IPS-NIHi7 (cell line): ENCODE results near the gene CASP7.
"Not testable (repeated sequence)": the region's sequence is repeated elsewhere in the genome, so short reads cannot be mapped to it uniquely, and the experiment has no call there.

Source experiments
- DNase-seq: peaks from one replicate; pipeline ENCODE4 v3.0.0; 2012; ENCODE audit warnings: mixed read lengths; ENCODE audit errors: extremely low spot score

CASP7 gene

DNA sequence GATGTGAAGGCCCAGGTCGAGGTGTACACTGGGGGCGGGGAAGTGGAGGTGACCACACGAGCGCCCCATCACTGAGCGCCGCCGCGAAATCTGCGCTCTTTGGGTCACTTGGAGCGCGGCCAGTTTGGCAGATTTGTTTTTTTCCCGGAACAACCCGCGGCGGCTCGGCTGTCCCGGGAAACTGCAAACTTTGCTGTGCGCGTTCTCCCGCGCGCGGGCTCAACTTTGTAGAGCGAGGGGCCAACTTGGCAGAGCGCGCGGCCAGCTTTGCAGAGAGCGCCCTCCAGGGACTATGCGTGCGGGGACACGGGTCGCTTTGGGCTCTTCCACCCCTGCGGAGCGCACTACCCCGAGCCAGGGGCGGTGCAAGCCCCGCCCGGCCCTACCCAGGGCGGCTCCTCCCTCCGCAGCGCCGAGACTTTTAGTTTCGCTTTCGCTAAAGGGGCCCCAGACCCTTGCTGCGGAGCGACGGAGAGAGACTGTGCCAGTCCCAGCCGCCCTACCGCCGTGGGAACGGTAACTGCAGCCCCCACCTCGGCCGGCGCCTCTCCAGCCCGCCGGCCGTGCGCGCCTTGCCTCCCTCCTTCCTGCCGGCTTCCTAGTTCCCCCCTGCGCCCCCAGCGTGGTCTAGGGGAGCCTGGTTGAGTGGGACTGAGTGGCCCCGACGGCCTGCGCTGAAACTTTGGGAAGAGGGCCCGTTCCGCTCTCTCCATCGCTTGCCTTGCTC is at the start of gene CASP7:
CASP7 (plus strand) TSS at position 450 of the 727 bp plus-strand sequence. CDS start 17,582 bp downstream, outside the sequence.
- peak; percentile 90 for DNase-seq

DNA sequence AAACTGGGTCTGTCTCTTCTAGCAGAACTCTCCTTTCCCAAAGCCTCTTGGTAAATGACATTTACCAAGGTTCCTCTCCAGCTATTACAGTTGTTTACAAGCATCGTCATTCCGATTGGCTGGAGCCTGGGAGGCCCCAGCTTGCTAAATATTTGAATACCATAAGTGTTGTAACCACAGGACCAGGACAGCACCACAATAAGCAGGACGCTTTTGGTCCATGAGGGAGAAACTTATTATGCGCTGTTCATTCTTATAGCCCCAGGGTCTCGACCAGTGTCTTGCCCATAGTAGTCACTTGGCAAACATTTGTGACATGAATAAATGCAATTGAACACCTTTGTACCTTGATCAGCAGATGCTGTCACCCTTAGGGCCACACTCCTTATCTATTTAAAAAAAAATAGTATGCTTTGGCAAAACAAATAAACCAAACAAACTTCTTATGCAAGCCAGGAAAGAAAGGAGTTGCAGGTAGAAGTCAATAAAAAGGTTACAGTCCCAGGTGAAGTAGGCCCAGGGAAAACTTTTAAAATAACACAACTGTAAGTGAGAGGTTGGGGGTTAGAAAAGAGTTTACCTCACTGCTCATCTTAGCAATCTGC is 48.7 kb upstream of the CASP7 start:
- DNase-seq = no peak

DNA sequence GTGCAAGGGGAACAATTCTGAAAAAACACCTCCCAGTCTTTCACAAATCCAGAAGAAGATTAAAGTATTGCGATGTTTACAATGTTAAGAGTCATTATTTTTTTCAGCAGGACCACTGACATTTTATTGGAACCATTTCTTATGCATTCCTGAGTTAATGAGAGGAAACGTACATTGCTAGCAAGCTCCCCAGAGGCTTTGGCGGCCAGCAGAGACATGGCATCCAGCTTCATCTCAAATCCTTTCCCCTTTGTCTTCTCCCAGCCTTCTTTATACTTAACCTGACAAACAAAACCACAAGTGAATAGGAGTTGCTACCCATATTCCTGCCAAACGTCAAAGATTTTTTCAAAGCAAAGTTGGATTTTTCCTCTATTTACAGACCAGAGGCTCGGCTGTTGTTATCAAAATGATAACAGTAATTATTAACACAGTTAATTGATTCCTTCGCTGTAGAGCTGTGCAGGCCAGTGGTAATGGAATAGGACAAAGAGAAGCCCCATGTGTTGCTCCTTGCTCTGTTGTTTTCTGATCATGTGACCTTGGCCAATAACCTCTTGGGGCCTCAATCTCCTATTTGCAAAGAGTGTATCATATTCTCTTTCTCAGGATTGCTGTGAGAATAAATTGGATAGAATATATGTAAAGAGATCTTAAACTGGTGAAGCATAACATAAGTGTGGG is 47.9 kb upstream of the CASP7 start:
- DNase-seq = no peak

DNA sequence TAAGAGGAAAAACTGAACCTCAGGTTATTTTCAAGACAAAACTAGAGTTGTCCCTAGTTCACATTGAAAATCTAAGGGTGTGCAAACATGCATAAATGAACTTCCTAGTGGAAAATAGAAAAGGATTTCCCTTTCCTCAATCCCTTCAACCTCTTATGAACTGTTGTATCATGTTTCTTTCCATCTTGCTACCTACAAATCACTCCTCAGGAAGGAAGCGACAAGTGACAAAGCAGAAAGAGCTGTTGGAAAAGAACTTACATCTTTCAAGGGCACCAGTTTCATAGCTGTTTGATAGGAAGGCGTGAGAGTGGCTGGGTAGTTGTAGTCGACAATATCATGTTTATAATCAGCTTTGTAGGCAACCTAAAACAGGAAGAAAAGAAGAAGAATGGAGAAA is 39.7 kb upstream of the CASP7 start:
- DNase-seq = no peak

DNA sequence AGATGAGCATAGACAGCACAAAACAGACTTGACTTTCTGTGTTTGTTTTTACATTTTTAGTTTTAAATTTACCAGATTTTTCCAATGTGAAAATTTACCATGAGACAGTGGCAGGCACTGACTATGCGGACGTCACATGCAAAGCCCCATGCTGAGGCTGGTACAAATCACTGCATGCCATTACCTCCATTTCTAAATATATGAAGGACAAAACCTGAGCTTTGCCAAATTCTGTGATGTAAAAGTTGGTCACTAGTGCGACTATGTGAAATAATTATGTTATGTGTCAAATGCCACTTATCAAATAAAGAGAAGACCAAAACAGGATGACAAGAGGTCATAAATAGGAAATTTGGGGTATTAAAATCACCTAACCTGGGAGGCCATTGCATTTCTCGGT is 38.0 kb upstream of the CASP7 start:
- DNase-seq = no peak

DNA sequence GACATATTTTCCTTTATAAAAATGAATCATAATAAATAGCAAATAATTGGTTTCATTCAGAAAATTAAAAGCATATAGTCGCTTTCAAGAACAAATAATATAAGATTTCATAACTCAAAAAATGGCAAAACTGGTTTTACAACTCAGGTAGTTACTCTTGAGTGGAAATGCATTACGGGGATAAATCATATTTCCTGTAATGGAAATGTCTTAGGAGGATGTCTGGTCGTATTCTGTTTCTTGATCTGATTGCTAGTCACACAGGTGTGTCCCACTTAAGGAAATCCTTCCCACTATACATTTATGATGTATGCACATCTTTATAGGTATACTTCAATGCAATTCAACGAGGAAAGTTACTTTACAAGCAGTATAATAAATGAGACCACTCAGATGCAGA is 36.5 kb upstream of the CASP7 start:
- DNase-seq = no peak

DNA sequence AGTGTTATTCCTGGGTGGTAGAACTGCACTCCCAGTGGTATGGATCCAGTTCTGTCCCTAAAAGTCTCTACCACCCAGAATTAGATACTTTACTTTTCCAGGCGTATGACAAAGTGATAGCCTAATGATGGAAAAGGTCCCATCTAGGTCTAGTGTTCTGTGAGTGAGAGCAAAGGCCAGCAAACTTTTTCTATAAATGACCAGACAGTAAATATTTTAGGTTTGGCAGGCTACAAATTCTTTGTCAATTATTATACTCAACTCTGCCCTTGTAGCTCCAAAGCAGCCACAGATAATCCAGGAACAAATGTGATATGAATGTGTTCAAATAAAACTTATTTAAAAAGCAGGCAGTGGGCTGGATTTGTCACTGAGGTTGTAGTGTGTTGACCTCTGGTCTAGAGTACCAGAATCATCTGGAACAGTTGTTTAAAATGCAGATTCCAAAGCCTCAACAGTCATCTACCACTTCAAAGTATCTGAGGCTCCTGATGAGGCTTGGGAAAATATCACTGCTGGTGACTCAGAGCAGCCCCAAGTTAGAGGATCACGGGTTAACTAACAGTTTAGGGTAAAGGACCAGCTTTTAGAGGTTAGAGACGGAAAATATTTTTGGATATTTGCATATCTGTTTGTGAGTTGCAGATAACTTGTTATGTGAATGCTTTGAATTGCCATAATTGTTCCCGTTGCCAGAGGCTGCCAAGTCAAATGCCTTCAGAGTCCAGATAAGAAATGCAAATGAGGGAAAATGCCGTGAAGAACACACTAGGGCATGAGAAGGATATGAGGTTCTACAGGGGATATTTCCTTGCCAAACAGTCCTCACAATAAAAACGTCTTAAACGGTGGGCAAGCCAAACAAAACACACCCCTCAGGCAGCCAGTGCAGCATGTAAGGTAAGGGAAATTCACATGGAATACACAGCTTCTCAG is 35.3 kb upstream of the CASP7 start:
- no peak for DNase-seq

DNA sequence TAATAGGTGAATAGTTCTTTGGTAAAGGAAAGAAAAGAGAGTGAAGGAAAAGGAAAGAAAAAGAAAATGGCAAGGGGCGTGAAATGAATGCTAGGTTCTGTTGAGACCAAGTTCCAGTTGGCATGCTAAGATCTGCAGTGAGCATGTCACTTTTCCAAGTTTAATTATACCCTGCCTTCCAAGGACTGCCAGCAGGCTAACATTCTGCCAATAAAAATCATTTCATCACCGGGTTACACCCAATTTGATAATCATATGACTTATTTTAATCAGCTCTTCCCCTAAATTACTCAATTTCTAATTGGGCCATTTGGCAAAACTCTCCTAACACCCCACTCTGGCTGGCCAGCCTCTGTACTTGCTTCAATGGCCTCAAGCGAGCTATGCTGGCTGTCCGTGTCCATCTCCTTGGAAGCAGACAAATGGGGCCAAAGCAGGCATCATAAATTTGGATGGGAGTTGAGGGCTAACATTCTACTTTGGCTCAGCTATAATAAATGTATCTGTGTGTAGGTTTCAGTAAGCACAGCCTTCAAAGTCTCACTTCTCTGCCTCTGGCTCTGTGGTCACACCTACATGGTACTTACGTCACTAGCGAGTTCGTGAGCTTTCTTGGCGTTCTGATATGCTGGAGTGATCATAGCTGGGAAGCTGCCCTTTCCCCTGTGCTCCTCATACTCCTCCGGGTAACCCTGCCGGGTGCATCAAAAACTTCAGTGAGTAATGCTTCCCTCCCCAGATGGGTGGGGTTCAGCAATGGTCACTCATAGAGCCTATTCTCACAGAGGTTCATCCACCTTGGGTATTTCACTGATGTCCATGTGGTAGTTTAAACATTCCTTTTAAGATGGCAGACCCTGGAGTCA is 33.1 kb upstream of the CASP7 start:
- no peak for DNase-seq

DNA sequence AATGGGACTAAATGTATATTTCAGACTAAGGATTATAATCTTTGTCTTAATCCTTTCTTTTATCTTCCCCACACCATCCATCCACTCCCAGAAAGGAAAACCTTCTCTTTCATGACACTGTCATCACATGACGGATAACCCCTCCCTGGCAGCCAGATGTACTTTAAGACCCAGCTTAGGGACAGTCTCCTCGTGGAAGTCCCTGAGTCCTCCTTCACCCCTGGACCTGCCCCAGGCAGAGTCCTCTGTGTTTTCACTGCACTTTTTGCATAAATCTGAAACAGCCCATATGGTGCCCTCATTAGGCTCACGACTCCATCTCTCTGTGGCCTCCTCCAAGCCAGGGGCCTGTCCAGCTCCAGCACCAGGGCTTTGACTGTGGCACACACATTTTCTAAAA is 31.9 kb upstream of the CASP7 start:
- DNase-seq = no peak

DNA sequence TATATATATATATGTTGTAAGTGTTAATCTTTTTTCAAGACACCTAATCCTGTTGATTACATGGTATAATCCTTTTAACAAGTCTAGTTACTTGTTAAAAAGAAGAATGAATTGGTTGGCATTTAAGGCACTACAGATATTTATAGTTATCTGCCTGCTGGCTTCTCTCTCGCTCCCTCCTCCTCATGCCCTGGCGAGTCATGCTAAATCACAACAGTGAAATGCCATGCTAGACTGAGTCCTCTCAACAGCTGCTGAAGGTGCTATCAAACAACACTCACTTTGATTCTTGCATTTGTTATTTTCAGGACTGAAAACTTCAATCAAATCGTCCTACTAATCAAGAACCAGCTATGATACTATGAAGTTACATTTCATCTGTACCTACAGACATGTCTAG is 31.2 kb upstream of the CASP7 start:
- DNase-seq = no peak

DNA sequence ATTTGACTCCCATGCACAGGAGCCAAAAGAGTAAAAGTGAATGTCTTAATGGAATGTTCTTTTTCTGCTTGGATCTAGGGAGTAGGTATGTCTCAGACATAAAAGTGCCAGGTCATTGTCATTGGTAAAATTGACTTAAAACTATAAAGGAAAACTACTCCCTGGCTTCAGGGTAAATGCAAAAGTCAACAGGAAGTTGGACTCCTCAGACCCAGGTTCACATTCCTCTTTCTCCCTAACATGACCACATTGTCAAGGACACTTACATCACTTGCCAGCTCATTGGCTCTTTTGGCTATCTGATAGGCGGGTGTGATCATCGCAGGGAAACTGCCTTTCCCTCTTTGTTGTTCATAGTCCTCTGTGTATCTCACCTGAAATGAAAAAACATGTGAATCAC is 29.5 kb upstream of the CASP7 start:
- DNase-seq = no peak

DNA sequence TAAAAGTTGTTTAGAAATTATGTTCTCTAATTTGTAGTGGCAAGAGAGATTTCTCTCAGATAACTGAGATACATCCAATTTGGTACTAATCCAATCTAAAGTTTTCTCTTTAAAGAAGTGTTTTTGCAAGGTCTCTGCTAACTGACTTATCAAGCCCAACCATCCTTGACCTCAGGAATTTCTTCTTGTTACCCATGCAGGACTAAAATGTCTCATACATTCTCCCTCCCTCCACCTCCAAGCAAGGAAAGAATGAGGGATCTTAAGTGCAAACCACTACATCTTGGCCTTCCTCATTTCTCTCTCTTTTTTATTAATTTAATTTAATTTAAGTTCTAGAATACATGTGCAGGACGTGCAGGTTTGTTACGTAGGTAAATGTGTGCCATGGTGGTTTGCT is 28.7 kb upstream of the CASP7 start:
- no peak for DNase-seq

DNA sequence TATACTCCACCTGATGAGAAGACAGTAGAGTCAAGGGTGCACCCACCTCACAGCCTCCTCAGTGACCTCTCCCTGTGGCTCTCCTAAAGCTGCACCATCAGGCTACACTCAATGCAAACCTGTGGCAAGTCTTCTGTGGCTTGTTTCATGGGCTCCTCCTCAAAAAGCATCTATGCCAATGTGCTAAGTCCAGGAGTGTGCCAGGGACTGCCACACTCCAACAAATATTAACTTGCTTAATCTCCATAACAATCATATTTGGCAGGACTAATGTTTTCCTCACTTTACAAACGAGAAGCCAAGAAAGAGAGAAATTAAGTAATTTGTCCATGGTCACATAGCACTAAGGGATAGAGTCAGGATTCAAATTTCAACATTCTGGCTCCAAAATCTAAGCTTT is 27.8 kb upstream of the CASP7 start:
- DNase-seq = no peak

DNA sequence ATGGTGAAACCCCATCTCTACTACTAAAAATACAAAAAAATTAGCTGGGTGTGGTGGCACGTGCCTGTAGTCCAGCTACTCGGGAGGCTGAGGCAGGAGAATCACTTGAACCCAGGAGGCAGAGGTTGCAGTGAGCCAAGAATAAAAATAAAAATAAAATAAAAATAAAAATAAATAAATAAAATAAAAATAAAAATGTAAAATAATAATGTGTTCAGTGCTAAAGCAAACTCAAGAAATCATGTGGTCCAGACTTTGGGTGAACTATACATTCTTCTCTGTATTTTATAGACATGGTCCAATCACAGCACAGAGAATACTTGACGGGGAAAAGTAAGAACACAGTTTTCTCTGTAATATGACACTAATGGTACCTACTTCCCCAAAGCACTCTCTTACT is 27.3 kb upstream of the CASP7 start:
- not testable (repeated sequence) for DNase-seq

DNA sequence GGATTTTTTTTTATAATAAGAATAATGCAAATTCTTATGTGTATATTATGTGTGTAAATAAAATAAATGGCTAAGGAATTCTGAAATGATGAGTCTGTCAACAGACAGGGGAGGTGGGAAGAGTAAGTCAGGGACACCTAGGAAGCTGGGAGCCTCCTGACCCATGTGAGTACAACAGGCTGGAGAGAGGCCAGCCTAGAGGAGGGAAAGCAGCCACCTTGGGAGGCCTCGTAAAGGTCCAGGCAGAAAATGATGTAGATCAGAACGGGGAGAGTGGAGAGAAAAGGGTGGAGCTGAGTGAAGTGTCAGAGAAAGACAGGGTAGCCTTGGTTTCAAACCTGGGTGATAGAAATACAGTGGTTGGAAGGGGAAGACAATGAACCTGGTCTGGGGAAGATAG is 22.8 kb upstream of the CASP7 start:
- DNase-seq = no peak

DNA sequence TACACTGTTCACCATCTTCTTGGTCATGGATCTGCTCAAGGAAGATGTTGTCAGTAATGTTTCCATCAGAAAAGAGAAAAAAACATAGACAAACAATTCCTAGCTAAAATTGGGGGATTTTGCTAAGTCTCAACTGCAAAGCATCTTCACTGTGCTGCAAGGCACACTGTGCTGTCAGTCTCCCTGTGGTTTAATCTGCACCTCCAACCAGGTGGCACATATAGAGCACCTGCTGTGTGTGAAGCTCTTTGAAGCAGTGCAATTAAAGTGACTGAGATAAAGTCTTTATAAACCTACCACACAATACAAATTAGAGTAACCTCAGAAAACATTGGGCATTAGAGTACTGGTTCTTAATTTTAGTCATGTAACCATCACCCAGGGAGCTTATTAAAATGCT is 22.2 kb upstream of the CASP7 start:
- DNase-seq = no peak

DNA sequence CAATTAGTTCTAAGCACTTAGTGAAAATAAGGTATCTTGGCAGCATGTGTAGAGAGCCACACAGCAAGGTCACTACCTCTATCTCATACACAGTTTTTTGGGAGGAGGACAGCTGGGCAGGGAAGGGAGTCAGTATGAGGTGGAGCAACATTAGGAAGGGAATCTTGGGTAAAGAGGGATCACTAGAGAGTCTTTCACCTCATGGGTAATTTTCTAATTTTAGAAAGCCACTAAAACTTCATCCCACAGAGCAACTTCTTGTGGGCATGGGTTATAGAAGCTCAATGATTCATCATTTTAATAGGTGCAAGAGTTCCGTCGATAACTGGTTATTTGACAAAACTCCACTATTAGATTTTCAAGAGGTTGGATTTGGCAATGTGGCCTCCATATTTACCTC is 18.4 kb upstream of the CASP7 start:
- DNase-seq = no peak

DNA sequence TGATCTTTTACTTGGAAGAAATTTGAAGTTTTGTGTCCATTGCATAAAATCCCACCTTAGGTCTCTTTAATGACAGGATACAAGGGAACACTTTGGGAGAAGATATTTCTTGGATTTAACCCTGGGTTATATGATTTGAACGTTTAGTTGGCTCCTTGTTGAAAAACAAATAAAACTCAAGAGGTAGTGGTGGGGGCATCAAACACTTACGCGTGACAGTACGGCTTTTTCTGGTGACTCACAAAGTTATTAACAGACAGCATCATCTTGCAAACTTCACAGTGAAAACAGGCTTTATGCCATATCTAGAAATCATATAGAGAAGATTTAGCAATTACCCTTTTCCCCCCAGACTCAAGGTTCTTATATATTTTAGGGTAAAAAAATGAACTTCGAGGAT is 16.6 kb upstream of the CASP7 start:
- no peak for DNase-seq

DNA sequence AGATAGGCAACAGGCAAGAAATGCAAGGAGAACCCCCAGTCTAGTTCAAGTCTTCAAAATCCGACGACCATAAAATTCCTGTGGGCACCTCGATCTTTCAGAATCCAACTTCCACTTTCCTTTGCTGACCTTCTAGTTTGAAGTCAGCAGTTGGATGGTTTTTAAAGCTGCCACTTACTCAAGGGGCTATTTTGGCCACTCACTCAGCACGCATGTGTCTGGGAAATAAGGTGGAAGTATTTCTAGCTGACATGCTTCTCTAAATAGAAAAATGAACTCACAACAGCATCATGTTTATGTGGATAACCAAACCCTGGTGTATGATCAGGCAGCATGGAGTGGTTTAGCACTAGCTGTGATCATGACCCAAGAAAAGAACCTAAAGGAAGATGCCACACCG is 15.8 kb upstream of the CASP7 start, which contains the start of gene NRAP:
NRAP (minus strand) TSS at position 134 of the 400 bp plus-strand sequence. CDS start 159 bp downstream, outside the sequence.
- DNase-seq = no peak

DNA sequence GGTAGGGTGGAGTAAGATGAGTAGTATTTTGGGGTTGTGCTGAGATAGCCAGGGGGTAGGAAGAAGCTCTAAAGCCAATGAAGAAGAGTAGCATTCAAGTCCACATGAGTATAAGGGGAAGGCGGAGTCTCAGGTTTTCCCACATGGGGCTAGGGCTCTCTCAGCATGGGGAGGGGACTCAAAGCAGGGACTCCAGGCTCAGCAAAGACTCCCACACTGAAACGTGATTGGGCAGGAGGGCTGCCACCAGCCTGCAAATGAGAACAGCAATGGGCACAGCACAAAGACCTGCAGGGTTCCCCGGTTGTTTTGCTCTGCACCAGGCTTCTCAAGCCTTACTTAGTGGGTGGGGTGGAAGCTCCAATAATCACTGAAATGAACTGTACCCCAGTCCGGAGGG is 14.4 kb upstream of the CASP7 start:
- DNase-seq = no peak

DNA sequence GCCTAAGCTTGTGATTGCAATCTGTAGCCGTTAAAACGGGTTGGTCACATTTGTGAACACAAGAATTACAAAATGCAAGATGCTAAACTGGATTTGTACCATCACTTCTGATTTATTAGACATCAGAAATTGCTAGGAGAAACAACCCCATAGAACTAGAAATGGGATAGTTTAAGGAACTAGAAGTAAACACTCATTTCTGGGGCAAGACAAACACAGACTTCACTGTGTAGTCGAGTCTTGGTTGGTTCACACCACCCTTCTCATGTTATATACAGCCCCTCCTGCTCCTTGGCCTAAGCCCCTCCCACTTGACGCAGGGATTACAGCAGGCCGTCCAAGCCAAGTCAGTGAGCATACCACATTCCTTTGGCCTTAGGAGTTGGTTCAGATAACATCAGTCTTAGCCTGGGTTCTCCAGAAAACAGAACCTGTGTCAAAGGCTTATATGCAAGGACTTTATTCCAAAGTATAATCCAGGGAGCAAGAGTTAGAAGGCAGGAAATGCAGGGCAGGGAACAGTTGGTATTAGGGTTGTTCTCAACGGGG is 13.8 kb upstream of the CASP7 start:
- peak; percentile 51 for DNase-seq
